Trophoblast cell (in vitro differentiated cells and primary cell): Measurements from ENCODE around the gene ADH4.
A peak's percentile ranks its signal among the peaks of the same experiment; 100 is the strongest.

Source experiments
- DNase-seq, 2 donors: peaks; one replicate each; pipeline ENCODE4 v3.0.0-alpha.2; 2016
- H2AFZ ChIP-seq: 2 replicates; pipeline ENCODE4 v1.6.1; 2013; ENCODE audit warnings: low read length, moderate library complexity, mild to moderate bottlenecking; ENCODE audit not compliant: insufficient read depth, poor library complexity
- H2AK5ac ChIP-seq: 2 replicates; pipeline ENCODE4 v1.6.1; 2013; ENCODE audit warnings: mild to moderate bottlenecking, low read length
- H2BK120ac ChIP-seq: 2 replicates; pipeline ENCODE4 v1.6.1; 2013; ENCODE audit warnings: low read length, mild to moderate bottlenecking, moderate library complexity; ENCODE audit not compliant: insufficient read depth, poor library complexity
- H2BK12ac ChIP-seq: 2 replicates; pipeline ENCODE4 v1.6.1; 2013; ENCODE audit warnings: mild to moderate bottlenecking, low read length, moderate library complexity
- H2BK5ac ChIP-seq: 2 replicates; pipeline ENCODE4 v1.6.1; 2013; ENCODE audit warnings: low read length, low read depth, moderate library complexity, mild to moderate bottlenecking; ENCODE audit not compliant: poor library complexity
- H3K14ac ChIP-seq: 2 replicates; pipeline ENCODE4 v1.6.1; 2013; ENCODE audit warnings: mild to moderate bottlenecking, low read length
- H3K18ac ChIP-seq: 2 replicates; pipeline ENCODE4 v1.6.1; 2013; ENCODE audit warnings: mild to moderate bottlenecking, low read length
- H3K23ac ChIP-seq: 2 replicates; pipeline ENCODE4 v1.6.1; 2013; ENCODE audit warnings: low read length
- H3K27ac ChIP-seq: 2 replicates; pipeline ENCODE4 v1.5.1; 2013; ENCODE audit warnings: low read depth, mild to moderate bottlenecking, inconsistent platforms, low read length, moderate library complexity
- H3K27me3 ChIP-seq: 2 replicates; pipeline ENCODE4 v1.6.1; 2013; ENCODE audit warnings: inconsistent platforms, mild to moderate bottlenecking, low read length, moderate library complexity; ENCODE audit not compliant: insufficient read depth
- H3K36me3 ChIP-seq, 2 experiments: 1 replicate in 1 of 2; 2 replicates in 1 of 2; pipeline ENCODE4 v1.6.1; 2013; ENCODE audit warnings: low read length in 2 of 2, mild to moderate bottlenecking in 2 of 2, moderate library complexity in 1 of 2; ENCODE audit not compliant: insufficient read depth in 2 of 2, control insufficient read depth in 1 of 2
- H3K4ac ChIP-seq: 2 replicates; pipeline ENCODE4 v1.6.1; 2013; ENCODE audit warnings: low read depth, mild to moderate bottlenecking, low read length, moderate library complexity
- H3K4me1 ChIP-seq, 2 experiments: 1 replicate in 1 of 2; 2 replicates in 1 of 2; pipeline ENCODE4 v1.6.1; 2013; ENCODE audit warnings: low read length in 2 of 2, mild to moderate bottlenecking in 2 of 2, moderate library complexity in 1 of 2; ENCODE audit not compliant: insufficient read depth in 2 of 2, control insufficient read depth in 1 of 2
- H3K4me2 ChIP-seq: 2 replicates; pipeline ENCODE4 v1.6.1; 2013; ENCODE audit warnings: inconsistent platforms, mild to moderate bottlenecking, low read length, moderate library complexity
- H3K4me3 ChIP-seq: 2 replicates; pipeline ENCODE4 v1.5.1; 2013; ENCODE audit warnings: mild to moderate bottlenecking, low read depth, low read length, inconsistent platforms
- H3K79me1 ChIP-seq: one replicate; pipeline ENCODE4 v1.6.1; 2013; ENCODE audit warnings: low read length
- H3K79me2 ChIP-seq: 2 replicates; pipeline ENCODE4 v1.6.1; 2013; ENCODE audit warnings: low read length, mild to moderate bottlenecking; ENCODE audit not compliant: control insufficient read depth, insufficient read depth, poor library complexity
- H3K9ac ChIP-seq: 2 replicates; pipeline ENCODE4 v1.6.1; 2013; ENCODE audit warnings: mild to moderate bottlenecking, low read length
- H3K9me3 ChIP-seq: 2 replicates; pipeline ENCODE4 v1.6.1; 2013; ENCODE audit warnings: low read depth, mild to moderate bottlenecking, control low read depth, inconsistent platforms, low read length; ENCODE audit not compliant: insufficient read depth
- H4K12ac ChIP-seq: 2 replicates; pipeline ENCODE4 v1.6.1; 2013; ENCODE audit warnings: low read depth, mild to moderate bottlenecking, low read length, moderate library complexity
- H4K8ac ChIP-seq: 2 replicates; pipeline ENCODE4 v1.6.1; 2013; ENCODE audit warnings: low read depth, mild to moderate bottlenecking, low read length, moderate library complexity
- H4K91ac ChIP-seq: one replicate; pipeline ENCODE4 v1.6.1; 2013; ENCODE audit warnings: low read depth, mild to moderate bottlenecking, low read length, moderate library complexity
- WGBS: extraction: QIAGEN DNeasy Blood & Tissue Kit; methylation state at CpG from one replicate; pipeline ENCODE4 v1.1.7; 2013; ENCODE audit warnings: missing lambda C conversion rate; ENCODE audit not compliant: insufficient read length, insufficient coverage; ENCODE audit errors: extremely low coverage; 5-methylcytosine and 5-hydroxymethylcytosine counted together

The ADH4 gene

GRCh38 chr4:99166544-99166943, 22.4 kb upstream of the ADH4 start:
- Histone ChIP-seq H3K23ac (no peak overlapping the region), H3K4ac (no peak overlapping the region), H3K79me1 (no peaks in the 10 kb centered on the region), H3K9me3 (no peaks in the 10 kb centered on the region), H4K91ac (no peak overlapping the region), H3K27me3 (no peaks in the 10 kb centered on the region), H3K18ac (no peak overlapping the region), H2BK5ac (no peak overlapping the region), H4K8ac (no peak overlapping the region), H3K4me2 (no peak overlapping the region), H3K9ac (no peak overlapping the region), H2AK5ac (no peak overlapping the region), H3K27ac (no peak overlapping the region), H3K36me3 (no peaks in the 10 kb centered on the region), H3K14ac (no peak overlapping the region), H2BK12ac (no peak overlapping the region), H2BK120ac (no peak overlapping the region), H3K4me1 (peaks cover 0 to 2% of the 10 kb centered on the region in 2 experiments), H2AFZ (no peak overlapping the region), H4K12ac (no peak overlapping the region), H3K79me2 (no peaks in the 10 kb centered on the region), H3K4me3 (no peak overlapping the region)
- DNase-seq, result no peak
- WGBS, result no CpG with 5 or more reads among the region's 2 CpGs

- no peaks in the 10 kb centered on the region for H3K79me1 ChIP-seq
- H2BK12ac ChIP-seq, result no peak overlapping the region
- H4K8ac ChIP-seq, result no peak overlapping the region
- no peaks in the 10 kb centered on the region for H3K27me3 ChIP-seq
- no peak overlapping the region for H3K9ac ChIP-seq
- H3K4me1 ChIP-seq, result peaks cover 2 to 6% of the 10 kb centered on the region in 2 experiments
- no peaks in the 10 kb centered on the region for H3K9me3 ChIP-seq
- H2BK5ac ChIP-seq, result no peak overlapping the region
- H3K79me2 ChIP-seq, result no peaks in the 10 kb centered on the region
- H3K14ac ChIP-seq, result no peak overlapping the region
- H3K4me3 ChIP-seq, result no peak overlapping the region
- no peak overlapping the region for H3K4me2 ChIP-seq
- DNase-seq, result peak; percentile 68 to 79
- H2AK5ac ChIP-seq, result no peak overlapping the region
- no peak overlapping the region for H2BK120ac ChIP-seq
- no peak overlapping the region for H3K27ac ChIP-seq
- no peaks in the 10 kb centered on the region for H3K36me3 ChIP-seq
- H3K23ac ChIP-seq, result no peak overlapping the region
- H3K4ac ChIP-seq, result no peak overlapping the region
- H3K18ac ChIP-seq, result no peak overlapping the region
- no peak overlapping the region for H4K91ac ChIP-seq
- no peak overlapping the region for H4K12ac ChIP-seq
- no peak overlapping the region for H2AFZ ChIP-seq
- no CpG with 5 or more reads among the region's 1 CpG for WGBS
Observed at GRCh38 chr4:99165978-99166377, 21.9 kb upstream of the ADH4 start.

GRCh38 chr4:99161373-99162099, 17.4 kb upstream of the ADH4 start:
- Histone ChIP-seq H3K79me1 (no peaks in the 10 kb centered on the region), H4K12ac (no peak overlapping the region), H3K27me3 (no peaks in the 10 kb centered on the region), H3K27ac (no peak overlapping the region), H3K79me2 (no peaks in the 10 kb centered on the region), H3K18ac (no peak overlapping the region), H3K9me3 (no peaks in the 10 kb centered on the region), H3K4ac (no peak overlapping the region), H3K4me3 (no peak overlapping the region), H2BK5ac (no peak overlapping the region), H3K23ac (no peak overlapping the region), H4K8ac (no peak overlapping the region), H3K4me1 (peaks cover 2 to 6% of the 10 kb centered on the region in 2 experiments), H2AK5ac (no peak overlapping the region), H3K4me2 (no peak overlapping the region), H2AFZ (no peak overlapping the region), H3K9ac (no peak overlapping the region), H3K36me3 (no peaks in the 10 kb centered on the region), H4K91ac (no peak overlapping the region), H3K14ac (no peak overlapping the region), H2BK12ac (no peak overlapping the region), H2BK120ac (no peak overlapping the region)
- WGBS, result no CpG with 5 or more reads among the region's 3 CpGs
- no peak for DNase-seq

- no peak overlapping the region for H3K23ac ChIP-seq
- no peak overlapping the region for H4K91ac ChIP-seq
- no peaks in the 10 kb centered on the region for H3K9me3 ChIP-seq
- no peak overlapping the region for H3K4ac ChIP-seq
- WGBS, result no CpG with 5 or more reads among the region's 1 CpG
- H2BK5ac ChIP-seq, result no peak overlapping the region
- no peak overlapping the region for H2BK12ac ChIP-seq
- H3K14ac ChIP-seq, result no peak overlapping the region
- no peak overlapping the region for H3K4me3 ChIP-seq
- H2AK5ac ChIP-seq, result no peak overlapping the region
- no peak overlapping the region for H4K12ac ChIP-seq
- no peaks in the 10 kb centered on the region for H3K79me1 ChIP-seq
- DNase-seq, result no peak
- H3K79me2 ChIP-seq, result no peaks in the 10 kb centered on the region
- no peak overlapping the region for H2BK120ac ChIP-seq
- no peak overlapping the region for H2AFZ ChIP-seq
- no peaks in the 10 kb centered on the region for H3K36me3 ChIP-seq
- no peak overlapping the region for H3K9ac ChIP-seq
- H3K18ac ChIP-seq, result no peak overlapping the region
- no peak overlapping the region for H3K4me2 ChIP-seq
- H3K4me1 ChIP-seq, result peaks cover 2 to 6% of the 10 kb centered on the region in 2 experiments
- H3K27me3 ChIP-seq, result no peaks in the 10 kb centered on the region
- H3K27ac ChIP-seq, result no peak overlapping the region
- no peak overlapping the region for H4K8ac ChIP-seq
Observed at GRCh38 chr4:99159699-99160098, 15.6 kb upstream of the ADH4 start.
